CD4-positive, alpha-beta T cell treated with Interleukin-2 at 100 ng/mL for 4 hours (primary cell): ENCODE data around the gene NID2.

Experiments used
- DNase-seq: peaks from one replicate; pipeline ENCODE4 v3.0.0-alpha.2; 2020; ENCODE audit warnings: low spot score

Gene NID2

GRCh38 chr14:52025310-52025709 lies 43.5 kb downstream of the NID2 start:
- DNase-seq = no peak

GRCh38 chr14:52023518-52023917 lies 45.3 kb downstream of the NID2 start:
- DNase-seq = no peak

DNA sequence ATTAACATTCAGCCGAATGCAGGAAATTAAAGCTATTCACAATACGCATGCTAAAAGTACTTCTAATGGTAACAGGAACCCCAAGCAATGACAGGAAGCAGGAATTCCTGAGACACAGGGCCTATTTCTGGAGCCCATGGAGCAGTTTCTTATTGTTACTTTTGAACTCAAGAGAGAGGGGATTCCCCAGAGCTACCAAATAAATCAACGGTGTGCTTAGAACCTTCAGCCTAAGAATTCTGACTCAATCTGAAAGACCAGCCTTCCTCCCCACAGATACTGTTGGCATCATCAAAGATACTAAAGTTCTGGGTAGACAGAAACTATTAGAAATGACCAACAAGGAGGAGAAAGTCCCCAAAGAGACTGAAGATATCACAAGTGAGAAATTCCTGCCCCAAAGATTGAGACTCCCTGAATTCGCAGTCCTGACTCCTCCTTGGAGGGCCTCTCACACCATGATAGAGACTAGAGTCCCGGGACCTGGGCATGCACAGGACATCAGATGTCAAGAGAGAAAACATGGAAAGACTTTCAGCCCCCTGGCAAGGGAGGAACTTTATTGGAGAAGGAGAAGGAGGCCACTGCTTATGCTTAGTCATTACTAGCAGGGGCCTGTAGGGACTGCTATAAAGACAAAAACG lies 46.8 kb downstream of the NID2 start:
- no peak for DNase-seq

- DNase-seq = peak; percentile 20
Measured at GRCh38 chr14:52020866-52021717, 47.8 kb downstream of the NID2 start.

DNA sequence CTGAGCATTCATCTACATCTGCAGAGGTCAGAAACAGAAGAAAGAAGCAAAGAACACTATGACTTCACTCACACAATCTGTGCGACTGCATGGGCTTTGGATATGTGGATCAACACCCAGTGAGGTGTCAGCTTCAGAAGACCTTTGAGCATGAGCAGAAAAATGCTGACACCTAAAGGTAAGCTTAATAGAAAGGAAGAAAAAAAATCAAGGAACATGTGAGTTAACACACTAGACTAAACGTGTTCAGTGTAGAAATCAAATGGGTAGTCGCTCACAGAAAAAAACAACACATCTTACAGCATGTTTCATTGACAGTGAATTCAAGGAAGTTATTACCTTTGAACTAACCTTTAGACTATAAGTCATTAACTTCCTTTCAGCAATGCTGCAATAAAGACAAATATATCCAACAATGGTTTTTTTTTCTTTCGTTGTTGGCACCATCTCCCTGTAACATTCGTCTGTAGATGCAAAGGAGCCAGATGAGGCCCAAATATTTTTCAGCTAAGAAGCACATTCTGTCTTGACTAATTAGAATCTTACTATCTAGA lies 48.6 kb downstream of the NID2 start:
- DNase-seq = no peak

DNA sequence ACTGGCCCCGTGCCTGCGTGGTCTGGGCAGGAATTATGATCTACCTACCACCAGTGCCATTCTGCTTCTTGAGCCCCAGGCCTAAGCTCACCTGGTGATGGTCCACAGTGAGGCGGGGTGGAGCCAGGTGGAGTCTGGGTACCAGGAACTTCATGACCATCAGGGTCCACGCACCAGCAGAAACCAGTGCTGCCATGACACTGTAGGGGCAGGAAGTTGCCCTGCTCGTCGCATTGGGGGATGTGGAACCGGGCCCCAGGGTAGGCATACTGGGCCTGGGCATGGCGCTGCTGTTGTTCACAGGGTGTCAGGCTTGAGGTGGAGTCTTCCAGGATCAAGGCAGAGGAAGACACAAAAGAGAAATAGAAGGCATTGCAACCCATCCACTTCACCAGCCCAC lies 49.9 kb downstream of the NID2 start:
- DNase-seq = no peak

DNA sequence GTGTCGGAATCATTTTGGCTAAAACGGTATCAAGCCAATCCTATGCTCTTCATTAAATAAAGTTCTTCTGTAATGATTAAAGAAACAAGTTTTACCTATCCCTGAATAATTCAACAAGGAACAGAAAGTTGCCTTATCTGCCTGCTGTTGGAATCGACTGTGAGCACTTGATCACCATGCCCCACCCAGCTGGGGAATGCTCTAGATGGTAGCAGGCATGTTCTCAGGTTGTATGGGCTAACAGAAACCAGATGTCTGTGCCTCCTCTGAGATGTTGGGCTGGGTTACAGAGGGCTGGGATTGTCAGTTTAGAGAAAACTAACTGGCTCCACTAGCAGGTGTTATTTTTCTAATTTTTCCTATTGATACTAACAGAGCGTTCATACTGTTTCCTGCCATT lies 50.6 kb downstream of the NID2 start:
- no peak for DNase-seq

- DNase-seq = no peak
Measured at GRCh38 chr14:52015411-52016030, 53.3 kb downstream of the NID2 start.

DNA sequence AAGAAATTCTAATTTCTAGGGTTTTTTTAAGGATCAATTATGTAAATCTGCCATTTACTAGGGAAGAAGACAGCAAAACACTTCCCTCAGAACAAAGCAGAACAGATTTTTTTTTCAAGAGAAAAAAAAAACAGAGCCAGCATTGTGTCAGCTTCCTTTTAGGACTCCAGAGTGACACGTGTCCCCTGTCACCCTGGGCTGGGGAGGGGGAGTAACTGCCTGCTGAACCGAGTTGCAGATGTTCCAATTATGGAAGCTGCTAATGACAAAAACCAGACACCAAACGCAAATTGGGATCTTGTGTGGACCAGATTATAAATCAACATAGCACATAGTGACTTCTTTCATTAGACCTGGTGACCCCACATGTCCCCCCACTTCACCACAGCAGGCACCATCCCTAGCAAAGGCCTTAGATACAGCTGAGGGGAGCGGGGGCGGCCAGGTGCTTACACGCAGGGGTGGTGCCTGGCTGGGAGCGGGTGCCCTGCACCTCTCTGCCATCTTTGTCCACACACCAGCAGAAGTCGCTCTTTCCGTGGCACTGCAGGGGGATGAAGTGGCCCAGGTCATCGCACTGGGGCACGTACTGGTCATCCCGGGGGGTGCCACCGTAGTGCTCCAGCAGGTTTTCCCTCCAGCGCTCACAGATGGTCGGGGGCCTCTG lies 54.1 kb downstream of the NID2 start:
- no peak for DNase-seq

GRCh38 chr14:52013984-52014600 lies 54.8 kb downstream of the NID2 start:
- DNase-seq = no peak

- DNase-seq = no peak
Measured at GRCh38 chr14:52012635-52013034, 56.2 kb downstream of the NID2 start.

DNA sequence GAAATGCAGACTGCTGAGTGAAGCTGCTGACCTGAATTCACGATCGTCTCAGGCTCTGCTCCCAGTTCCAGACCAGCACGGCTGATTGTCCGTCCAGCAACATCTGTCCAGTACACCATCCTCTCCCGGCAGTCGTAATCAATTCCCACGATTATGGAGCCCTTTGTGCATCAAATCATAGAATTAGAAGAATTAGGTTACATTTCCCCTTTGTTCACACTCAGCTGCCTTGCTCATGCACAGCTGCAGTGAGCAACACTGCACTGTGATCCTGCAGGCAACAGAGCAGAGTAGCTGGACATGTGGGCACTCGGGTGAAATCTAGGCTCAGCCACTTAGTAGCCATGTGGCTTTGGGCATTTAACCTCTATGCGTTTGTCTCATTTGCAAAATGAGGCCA lies 57.3 kb downstream of the NID2 start:
- no peak for DNase-seq

GRCh38 chr14:52010173-52010693 lies 58.6 kb downstream of the NID2 start:
- DNase-seq = no peak

- DNase-seq = no peak
Measured at GRCh38 chr14:52008136-52008535, 60.7 kb downstream of the NID2 start.

GRCh38 chr14:52007637-52008036 lies 61.2 kb downstream of the NID2 start:
- DNase-seq = no peak

DNA sequence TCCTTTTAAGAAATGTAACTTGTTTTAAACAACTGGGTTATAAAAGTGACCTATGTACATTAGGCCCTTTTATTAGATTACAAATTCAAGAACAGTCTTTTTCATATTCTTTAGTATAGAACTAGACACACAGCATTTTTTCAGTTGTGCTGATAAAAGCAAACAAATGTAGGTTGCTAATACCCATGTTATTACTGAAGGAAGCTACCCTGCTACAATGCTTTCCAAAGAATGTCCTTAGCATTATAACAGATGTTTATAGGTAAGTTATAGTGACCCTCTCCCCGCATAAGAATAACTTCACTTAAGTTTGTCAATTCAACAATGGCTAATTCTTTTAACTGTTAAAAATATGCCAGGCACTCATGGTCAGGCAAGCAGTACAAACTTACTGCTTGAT lies 61.6 kb downstream of the NID2 start:
- DNase-seq = no peak

- no peak for DNase-seq
Measured at GRCh38 chr14:52006361-52006760, 62.5 kb downstream of the NID2 start.

DNA sequence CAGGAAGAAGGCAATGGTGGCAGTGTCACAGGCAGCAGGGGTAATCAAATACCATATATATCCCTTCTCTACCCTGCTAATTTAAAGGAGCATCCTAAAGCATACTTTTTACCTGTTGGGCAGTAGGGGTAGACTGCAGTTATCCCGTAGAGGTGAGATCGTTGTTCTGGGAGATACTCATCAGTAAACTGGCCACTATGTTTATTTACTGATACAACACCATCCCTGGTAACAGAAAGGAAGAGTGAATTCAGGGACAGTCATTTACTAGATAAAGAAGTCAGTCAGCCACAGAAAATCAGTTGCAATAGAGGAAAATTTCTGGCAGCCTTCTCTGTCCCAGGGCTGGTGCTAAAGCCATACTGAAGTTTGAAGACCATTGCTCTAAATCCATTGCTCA lies 63.2 kb downstream of the NID2 start:
- no peak for DNase-seq

GRCh38 chr14:52003324-52003723 lies 65.5 kb downstream of the NID2 start:
- DNase-seq = no peak

DNA sequence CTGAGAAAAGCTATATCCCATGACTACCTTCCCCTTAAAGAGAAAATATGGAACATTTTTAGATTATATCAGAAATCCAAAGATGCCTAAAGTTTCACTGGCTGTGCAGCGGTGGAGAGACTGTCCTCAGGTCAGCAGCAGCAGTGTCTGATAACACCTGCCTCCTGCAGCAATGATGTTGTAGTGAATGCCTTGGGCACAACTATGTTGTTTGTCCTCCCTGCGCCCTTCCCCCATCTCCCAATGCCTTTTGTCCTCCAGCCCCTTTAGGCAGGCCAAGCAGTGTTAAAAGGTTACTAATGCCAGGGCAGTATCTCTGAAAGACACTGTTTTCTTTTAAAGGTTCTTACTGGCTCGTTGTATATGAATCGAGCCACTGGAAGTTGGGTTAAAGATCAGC lies 66.3 kb downstream of the NID2 start:
- no peak for DNase-seq

GRCh38 chr14:52000696-52001095 lies 68.2 kb downstream of the NID2 start:
- no peak for DNase-seq
